ENCODE measurements around the gene UBXN4. TPM values are rescaled to one million over a fixed set of nuclear protein-coding genes. Genes with fewer than 3 reads are reported as not detected.

The UBXN4 gene
- total and polyA plus RNA-seq, 2 donors (not counting 3 experiments of a cell fraction or from before 2014, with no cell fraction given), result 40.8 to 108 TPM

GRCh38 chr2:135782231-135782630 is 40.6 kb downstream of the UBXN4 start:
- no TSS peak for BruUV-seq (replicated peaks)
- Histone ChIP-seq H3K9me1 (replicated peaks; ENCODE audit: control insufficient read depth, extremely low read depth, insufficient read depth, low read length) (no peaks in the 10 kb centered on the region), H2AFZ (ENCODE audit: low read depth, low read length) (no peak overlapping the region), H4K20me1 (replicated peaks; ENCODE audit: control insufficient read depth, extremely low read depth, insufficient read depth, low read length) (no peaks in the 10 kb centered on the region), H3K4me3 (replicated peaks in 1 of 3; ENCODE audit: insufficient read depth in 1 of 3, low read depth in 1 of 3, low read length in 3 of 3) (no peak overlapping the region), H3K9ac (replicated peaks; ENCODE audit: extremely low read depth, insufficient read depth, low read length) (no peak overlapping the region), H3K4me1 (ENCODE audit: control insufficient read depth, extremely low read depth, insufficient read depth, low read length) (peaks cover 6% of the 10 kb centered on the region), H3K4me2 (ENCODE audit: insufficient read depth, low read length) (no peak overlapping the region), H3K9me3 (replicated peaks; ENCODE audit: control insufficient read depth, insufficient read depth, low read length) (no peaks in the 10 kb centered on the region), H3K36me3 (ENCODE audit: control insufficient read depth in 2 of 2, extremely low read depth in 1 of 2, insufficient read depth in 2 of 2, low read length in 2 of 2) (peaks cover 22 to 40% of the 10 kb centered on the region in 2 experiments), H3K79me2 (ENCODE audit: control insufficient read depth, insufficient read depth, low read length) (no peaks in the 10 kb centered on the region), H3K27me3 (ENCODE audit: control insufficient read depth in 2 of 2, insufficient read depth in 2 of 2, low read length in 2 of 2) (no peaks in the 10 kb centered on the region), H3K27ac (ENCODE audit: insufficient read depth, low read depth, low read length) (no peak overlapping the region)
- POLR2A ChIA-PET, result no interaction called here
- TF ChIP-seq POLR2A (IDR thresholded peaks at IDR 0.05; ENCODE audit: low read depth, low read length) (no peak), POLR2AphosphoS5 (IDR thresholded peaks at IDR 0.05; ENCODE audit: insufficient read depth, low read depth, low read length) (no peak), EZH2 (IDR thresholded peaks at IDR 0.05; ENCODE audit: borderline replicate concordance, low read depth, low read length, severe bottlenecking) (no peak), FOS (IDR thresholded peaks at IDR 0.05; ENCODE audit: borderline replicate concordance, insufficient read depth, low read length) (no peak), MYC (IDR thresholded peaks at IDR 0.05; ENCODE audit: low read depth, low read length) (no peak)
- dilution Hi-C loops (cut with MboI; ENCODE audit: extremely low pct_ligation_motif_present, low sequenced_read_pairs) (no loop called here), intact Hi-C loops (cut with micrococcal nuclease) (no loop called here)
- CTCF ChIA-PET, result interaction anchor here (1.4 to 8.5 kb wide), 2 partner anchors 9 to 14 kb away, joined by 4 to 78 read pairs; no protein-coding TSS in a partner anchor
- no peak for DNase-seq (ENCODE audit: low read depth, low spot score)
- no peak for FAIRE-seq

- FAIRE-seq (no peak), DNase-seq (ENCODE audit: low read depth, low spot score) (no peak)
- Histone ChIP-seq H4K20me1 (replicated peaks; ENCODE audit: control insufficient read depth, extremely low read depth, insufficient read depth, low read length) (no peaks in the 10 kb centered on the region), H3K4me2 (ENCODE audit: insufficient read depth, low read length) (no peak overlapping the region), H3K79me2 (ENCODE audit: control insufficient read depth, insufficient read depth, low read length) (no peaks in the 10 kb centered on the region), H3K9ac (replicated peaks; ENCODE audit: extremely low read depth, insufficient read depth, low read length) (no peak overlapping the region), H3K27me3 (ENCODE audit: control insufficient read depth in 2 of 2, insufficient read depth in 2 of 2, low read length in 2 of 2) (no peaks in the 10 kb centered on the region), H3K4me1 (ENCODE audit: control insufficient read depth, extremely low read depth, insufficient read depth, low read length) (peaks cover 7% of the 10 kb centered on the region), H3K9me1 (replicated peaks; ENCODE audit: control insufficient read depth, extremely low read depth, insufficient read depth, low read length) (no peaks in the 10 kb centered on the region), H3K36me3 (ENCODE audit: control insufficient read depth in 2 of 2, extremely low read depth in 1 of 2, insufficient read depth in 2 of 2, low read length in 2 of 2) (peaks cover 20 to 39% of the 10 kb centered on the region in 2 experiments), H3K4me3 (replicated peaks in 1 of 3; ENCODE audit: insufficient read depth in 1 of 3, low read depth in 1 of 3, low read length in 3 of 3) (no peak overlapping the region), H3K27ac (ENCODE audit: insufficient read depth, low read depth, low read length) (no peak overlapping the region), H2AFZ (ENCODE audit: low read depth, low read length) (no peak overlapping the region), H3K9me3 (replicated peaks; ENCODE audit: control insufficient read depth, insufficient read depth, low read length) (no peaks in the 10 kb centered on the region)
- BruUV-seq (replicated peaks), result no TSS peak
- POLR2A ChIA-PET, result no interaction called here
- CTCF ChIA-PET, result interaction anchor here (1.4 to 8.5 kb wide), 2 partner anchors 8 to 13 kb away, joined by 4 to 78 read pairs; no protein-coding TSS in a partner anchor
- TF ChIP-seq GATA2 (IDR thresholded peaks at IDR 0.05; ENCODE audit: insufficient read depth, insufficient read length, low read depth, low read length) (no peak), FOS (IDR thresholded peaks at IDR 0.05; ENCODE audit: borderline replicate concordance, insufficient read depth, low read length) (no peak), JUN (IDR thresholded peaks at IDR 0.05; ENCODE audit: borderline replicate concordance, insufficient read depth, insufficient read length, low read depth) (no peak)
- intact Hi-C loops (cut with micrococcal nuclease), result no loop called here
- dilution Hi-C loops (cut with MboI; ENCODE audit: extremely low pct_ligation_motif_present, low sequenced_read_pairs), result no loop called here
These were observed 41.8 kb downstream of the UBXN4 start for GRCh38 chr2:135783439-135783838.

All from endothelial cell of umbilical vein (primary cell).